Left kidney (tissue), 2 donors: ENCODE data around the gene PDE4B. TPM values are rescaled to one million over a fixed set of nuclear protein-coding genes. Genes with fewer than 3 reads are reported as not detected.

Experiments used
- DNase-seq: peaks from one replicate; pipeline ENCODE4 v3.0.0-alpha.2; 2013
- polyA plus RNA-seq: library from polyadenylated mRNA; unstranded; fragments of 120-200 nt; gene quantifications from one replicate; pipeline ENCODE4 v1.2.1, GENCODE V29; 2013; ENCODE audit not compliant: insufficient read length

PDE4B gene
- polyA plus RNA-seq, 1 donor, result 10.3 TPM

DNA sequence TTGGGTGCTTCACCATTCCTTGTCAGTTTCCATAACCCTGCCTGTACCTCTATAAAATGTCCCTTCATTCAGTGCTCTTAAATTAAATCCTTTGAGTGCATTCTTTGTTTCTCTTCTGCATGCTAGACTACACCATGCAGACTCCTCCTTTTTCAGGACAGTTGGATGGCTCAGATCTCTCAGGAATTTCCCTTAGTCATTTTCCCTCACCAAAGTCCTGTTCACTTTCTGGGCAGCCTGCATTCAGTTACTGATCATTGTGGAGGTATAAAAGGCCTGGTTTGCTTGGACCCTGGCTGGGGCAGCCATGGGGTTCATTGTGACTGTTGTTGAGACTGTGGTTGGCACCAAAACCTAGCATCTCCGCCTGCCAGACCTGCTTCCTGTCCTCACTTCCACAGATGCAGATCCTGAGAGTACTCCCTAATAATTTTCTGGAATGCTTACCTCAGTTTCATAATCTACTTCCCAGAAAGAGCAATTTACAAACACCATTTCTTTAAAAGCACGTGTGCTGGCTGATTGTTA, 88.4 kb downstream of the PDE4B start:
- DNase-seq, result no peak

DNA sequence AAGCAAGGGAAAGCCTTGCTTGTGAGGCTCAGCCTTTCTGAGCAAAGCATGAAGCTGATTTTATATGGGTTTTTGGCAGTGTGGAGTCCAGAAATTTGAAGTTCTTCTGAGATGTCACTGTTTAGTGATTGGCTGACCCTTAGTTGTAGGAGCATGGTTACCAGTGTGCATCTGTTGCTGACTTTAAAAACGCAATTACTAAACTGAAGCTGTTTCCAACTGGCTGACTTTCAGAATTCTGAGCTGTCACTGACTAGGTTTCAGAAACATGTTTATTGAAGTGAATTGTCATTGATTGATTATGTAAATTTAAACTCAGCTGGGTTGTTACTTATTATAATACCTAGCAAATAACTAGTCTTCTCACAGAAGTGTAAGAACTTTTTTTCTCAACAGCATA, 89.4 kb downstream of the PDE4B start:
- DNase-seq, result no peak

DNA sequence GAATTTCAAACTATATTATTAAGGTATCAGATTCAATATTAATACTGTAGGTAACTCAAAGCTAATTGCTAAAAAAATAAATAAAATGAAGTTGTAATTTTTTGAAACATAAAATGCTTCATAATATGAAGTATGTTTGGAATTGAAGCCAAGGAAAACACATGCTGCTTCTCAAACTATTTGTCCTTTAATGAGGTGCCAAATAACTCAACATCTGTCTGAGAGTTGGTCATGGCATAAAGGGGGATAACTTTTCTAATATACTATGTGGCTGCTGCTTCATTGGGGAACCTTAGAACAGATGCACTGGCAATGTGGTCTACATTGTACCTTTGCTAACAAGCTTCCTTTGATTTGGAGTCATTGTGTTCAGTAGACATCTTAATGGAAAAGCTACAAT, 96.7 kb downstream of the PDE4B start:
- DNase-seq, result no peak

DNA sequence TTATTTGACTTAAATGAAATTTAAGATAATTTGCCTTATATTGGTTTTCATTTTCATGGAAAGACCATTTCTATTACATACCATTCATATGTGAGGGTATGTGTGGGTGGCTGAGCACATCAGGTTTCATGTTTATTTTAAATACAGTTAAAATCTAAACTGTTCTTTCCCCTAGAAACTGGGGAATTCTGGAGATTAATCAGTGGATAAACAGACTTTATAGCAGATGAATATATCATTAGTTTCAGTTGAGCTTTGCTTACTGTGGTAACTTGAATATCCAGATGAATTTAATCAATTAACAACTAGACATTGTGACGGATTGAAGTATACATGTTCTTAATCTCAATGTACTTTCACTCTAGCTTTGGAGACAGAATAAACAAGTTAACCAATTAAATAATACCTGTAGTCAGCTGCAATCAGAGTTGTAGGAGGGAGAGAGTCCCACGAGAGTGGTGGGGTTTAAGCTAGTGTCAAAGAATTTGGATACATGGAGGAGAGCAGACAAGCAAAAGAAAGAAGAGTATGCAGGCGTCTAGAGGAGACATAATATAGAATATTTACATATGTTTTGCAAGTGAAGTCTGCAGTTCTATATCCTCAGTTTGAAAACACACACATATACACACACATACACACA, 97.6 kb downstream of the PDE4B start:
- no peak for DNase-seq

- DNase-seq, result no peak
Observed at GRCh38 chr1:65894738-65895605, 102.3 kb downstream of the PDE4B start.

DNA sequence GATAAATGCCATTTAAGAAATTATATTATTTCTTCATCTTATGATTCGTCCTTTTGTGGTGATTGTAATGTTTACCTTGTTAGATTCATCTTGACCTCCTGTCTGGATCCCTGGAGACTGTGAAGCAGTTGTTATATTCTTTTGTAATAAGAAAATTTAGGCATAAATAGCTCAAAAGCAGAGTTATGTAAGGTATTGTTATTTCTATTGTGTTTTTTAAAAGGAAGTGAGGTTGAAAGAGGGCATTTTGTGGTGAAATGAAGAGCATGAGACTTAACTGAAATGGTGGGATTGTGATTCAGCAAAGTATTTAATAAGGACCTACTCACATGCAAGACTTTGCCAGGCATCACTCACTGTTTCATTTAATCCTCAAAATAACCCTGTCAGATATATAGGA, 104.0 kb downstream of the PDE4B start:
- no peak for DNase-seq

- no peak for DNase-seq
Observed at GRCh38 chr1:65897485-65897884, 104.8 kb downstream of the PDE4B start.

DNA sequence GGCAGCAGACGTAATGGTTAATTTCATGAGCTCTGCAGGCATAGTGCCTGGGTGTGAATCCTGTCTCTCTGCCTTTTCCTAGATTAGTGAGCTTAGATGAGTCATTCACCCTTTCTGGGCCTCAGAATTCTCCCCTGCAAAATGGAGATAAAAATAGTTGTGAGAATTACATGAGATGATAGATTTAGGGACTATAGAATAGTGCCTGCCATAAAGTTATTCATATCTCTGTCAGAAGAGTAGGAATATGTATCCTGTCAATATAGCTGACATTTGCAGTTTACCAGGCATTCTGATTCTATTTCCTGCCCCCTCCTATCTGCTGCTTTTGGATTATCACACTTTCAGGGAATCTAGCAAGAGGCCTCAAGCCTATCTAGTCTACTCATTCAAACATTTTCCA, 112.0 kb downstream of the PDE4B start:
- no peak for DNase-seq

GRCh38 chr1:65910432-65910831, 117.7 kb downstream of the PDE4B start:
- DNase-seq, result no peak

DNA sequence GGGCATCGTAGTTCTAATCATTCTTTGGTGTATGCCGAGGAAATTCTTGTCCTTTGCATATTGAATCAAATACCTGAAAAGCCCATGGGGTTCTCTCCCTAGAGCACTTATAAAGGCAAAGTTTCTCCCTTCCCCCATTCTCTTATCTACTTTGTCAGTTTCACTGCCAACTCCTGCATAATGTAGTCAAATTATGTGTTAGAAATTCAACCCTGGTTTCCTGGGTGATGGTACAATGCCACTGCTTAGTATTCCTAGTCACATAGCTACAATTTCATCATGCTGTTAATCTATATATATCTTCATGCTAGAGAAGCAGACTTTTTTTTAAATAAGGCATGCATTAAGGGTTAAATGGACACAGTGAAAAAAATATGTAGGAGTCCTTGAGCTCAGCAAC, 119.0 kb downstream of the PDE4B start:
- DNase-seq, result no peak

DNA sequence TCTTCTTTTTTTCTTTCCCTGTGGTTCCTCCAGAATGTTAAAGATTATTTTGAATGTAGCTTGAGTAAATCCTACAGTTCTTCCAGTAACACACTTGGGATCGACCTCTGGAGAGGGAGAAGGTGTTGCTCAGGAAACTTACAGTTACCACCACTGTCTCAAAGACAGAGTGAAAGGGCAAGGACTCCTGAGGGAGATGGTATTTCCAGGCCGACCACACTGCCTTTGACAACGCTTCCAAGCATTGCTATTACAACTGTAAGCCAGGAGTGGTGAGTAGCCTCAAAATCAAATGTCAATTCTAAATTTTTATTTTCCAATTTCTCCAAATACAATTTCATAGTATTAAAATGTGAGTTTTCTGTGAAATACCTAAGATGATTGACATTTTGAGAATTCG, 125.9 kb downstream of the PDE4B start:
- DNase-seq, result no peak

DNA sequence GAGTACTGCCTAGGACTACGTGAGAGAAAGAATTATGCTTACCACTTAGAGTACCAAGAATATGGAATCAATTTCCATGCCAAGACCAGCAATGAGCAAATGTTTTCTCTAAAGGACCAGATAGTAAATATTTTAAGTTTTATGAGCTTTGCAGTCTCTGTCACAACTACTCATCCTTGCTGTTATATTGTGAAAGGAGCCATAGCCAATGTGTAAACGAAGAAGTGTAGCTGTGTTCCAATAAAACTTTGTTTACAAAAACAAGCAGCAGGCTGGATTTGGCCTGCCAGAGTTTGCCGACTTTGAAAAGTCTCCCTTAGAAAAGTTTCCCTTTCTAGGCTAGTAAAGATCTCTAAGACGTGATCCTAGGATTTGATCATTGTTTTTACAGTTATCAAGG, 128.8 kb downstream of the PDE4B start:
- no peak for DNase-seq

DNA sequence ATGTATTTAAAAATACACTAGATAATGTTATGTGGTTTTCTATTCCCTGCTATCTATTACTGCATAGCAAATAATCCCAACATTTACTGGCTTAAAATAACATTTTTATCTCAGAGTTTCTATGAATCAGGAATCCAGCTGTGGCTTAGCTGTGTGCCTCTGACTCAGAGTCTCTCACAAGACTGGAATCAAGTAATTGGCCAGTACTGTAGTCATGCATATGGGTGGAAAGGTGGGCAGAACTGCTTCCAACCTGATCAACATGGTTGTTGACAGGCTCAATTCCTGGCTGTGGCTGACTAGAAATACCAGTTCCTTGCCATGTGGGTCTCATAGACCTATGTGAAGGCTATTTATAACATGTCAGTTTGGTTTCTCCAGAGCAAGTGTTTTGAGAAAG, 131.8 kb downstream of the PDE4B start:
- no peak for DNase-seq

GRCh38 chr1:65938506-65938905, 145.8 kb downstream of the PDE4B start:
- no peak for DNase-seq

DNA sequence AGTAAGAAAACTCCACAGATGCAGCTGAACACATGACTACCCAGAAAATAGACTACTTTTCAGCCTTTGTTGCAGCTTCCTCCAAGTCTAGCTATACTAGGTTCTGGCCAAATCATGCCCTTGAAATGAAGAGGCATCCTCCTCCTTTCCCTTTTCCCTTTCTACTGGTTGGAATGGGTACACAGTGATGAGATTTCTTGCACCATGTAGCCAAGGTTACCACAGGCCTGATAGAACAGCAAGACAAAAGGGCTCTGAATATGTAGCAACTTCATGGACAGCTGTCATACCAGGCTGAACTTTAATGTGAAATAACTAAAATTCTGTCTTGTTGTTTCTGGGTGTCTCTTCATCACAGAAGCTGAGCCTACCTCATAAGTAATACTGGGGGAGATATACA, 146.5 kb downstream of the PDE4B start:
- no peak for DNase-seq

GRCh38 chr1:65939636-65940035, 146.9 kb downstream of the PDE4B start:
- DNase-seq, result no peak

- DNase-seq, result no peak
Observed at GRCh38 chr1:65940126-65940525, 147.4 kb downstream of the PDE4B start.

GRCh38 chr1:65942476-65942875, 149.8 kb downstream of the PDE4B start:
- DNase-seq, result no peak

DNA sequence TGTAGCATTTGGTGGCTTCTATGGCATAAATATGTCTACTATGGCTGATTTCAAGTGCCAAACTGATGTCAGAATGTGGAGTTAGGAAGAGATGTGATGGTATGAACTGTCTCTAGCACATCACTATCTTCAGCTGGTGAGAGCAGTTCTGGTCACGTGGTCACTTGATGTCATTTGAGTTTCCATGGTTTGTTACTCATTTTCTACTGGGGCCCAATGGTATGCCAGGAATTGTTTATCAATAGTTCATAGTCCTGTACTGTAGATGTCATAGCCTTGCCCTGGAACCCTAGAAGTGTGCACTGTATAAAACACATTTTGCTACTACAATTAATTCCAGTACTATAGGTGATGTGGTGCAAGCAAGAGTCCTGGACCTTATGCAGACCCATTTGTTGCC, 153.7 kb downstream of the PDE4B start:
- no peak for DNase-seq

DNA sequence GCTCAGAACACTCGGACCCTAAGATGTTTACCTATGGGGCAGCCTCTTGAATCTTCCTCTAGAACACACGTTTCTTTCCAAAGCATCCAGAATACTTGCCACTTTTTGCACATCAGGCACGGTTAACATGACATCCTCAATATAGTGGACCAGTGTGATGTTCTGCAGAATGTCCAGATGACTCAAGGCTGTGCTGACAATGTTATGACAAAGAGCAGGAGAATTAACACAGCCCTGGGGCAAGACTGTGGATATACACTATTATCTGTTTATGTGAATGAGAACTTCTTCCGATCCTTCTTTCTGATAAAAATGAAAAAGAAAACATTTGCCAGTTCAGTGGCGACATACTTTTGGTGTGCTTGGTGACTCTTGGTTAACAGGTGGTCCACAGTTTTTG, 154.3 kb downstream of the PDE4B start:
- DNase-seq, result no peak

DNA sequence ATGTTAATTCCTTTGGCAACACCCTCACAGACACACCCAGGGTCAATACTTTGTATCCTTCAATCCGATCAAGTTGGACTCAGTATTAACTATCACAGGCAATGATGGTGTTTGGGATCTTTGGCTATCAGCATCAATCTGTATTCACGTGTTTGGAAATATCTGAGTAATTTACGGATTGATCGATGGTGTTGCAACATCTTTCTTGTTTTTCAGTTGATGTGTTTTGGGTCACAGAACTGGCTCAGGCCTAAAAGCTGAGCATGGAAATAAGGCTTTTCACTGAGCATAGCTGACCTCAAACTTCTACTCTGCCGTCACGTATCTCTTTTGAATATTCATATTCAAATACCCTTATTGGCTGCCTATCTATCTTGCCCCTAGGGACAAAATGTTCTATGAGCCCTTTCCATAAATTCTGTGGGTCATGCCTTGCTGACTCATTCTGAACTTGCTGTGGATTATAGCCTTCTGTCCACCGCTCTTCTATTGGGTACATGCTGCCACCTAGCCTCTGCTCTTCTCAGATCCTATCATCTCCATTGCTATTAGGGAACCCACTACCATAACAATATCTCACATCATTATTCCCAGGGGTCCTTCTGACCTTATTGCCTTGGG, 156.0 kb downstream of the PDE4B start:
- DNase-seq, result no peak

DNA sequence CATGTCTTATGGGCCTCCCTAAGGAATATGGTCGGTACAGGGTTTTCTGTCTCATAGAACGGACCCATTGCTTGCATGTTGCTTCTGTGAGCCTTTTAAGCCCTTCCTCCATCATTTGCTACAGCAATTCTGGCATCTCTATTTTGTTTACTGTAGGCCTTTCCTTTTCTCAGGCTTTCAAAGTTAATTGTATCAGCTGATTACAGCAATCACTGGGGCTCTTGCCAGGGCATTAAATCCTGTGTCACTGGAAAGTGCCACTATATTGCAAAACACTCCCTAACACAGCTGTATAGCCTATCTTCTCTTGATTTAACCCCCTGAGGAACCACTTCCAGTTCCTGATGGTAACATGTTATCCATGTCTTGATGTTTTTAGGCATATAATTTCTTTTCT, 156.5 kb downstream of the PDE4B start:
- DNase-seq, result no peak

- no peak for DNase-seq
Observed at GRCh38 chr1:65949933-65950332, 157.2 kb downstream of the PDE4B start.
